ENCODE data around the gene ADNP.

The ADNP gene

GRCh38 chr20:50874111-50874757 is 57.0 kb downstream of the ADNP start:
- no peak for DNase-seq (ENCODE audit: low read depth in 2 of 2)

GRCh38 chr20:50873585-50873984 is 57.7 kb downstream of the ADNP start:
- DNase-seq (ENCODE audit: low read depth in 2 of 2): no peak

DNA sequence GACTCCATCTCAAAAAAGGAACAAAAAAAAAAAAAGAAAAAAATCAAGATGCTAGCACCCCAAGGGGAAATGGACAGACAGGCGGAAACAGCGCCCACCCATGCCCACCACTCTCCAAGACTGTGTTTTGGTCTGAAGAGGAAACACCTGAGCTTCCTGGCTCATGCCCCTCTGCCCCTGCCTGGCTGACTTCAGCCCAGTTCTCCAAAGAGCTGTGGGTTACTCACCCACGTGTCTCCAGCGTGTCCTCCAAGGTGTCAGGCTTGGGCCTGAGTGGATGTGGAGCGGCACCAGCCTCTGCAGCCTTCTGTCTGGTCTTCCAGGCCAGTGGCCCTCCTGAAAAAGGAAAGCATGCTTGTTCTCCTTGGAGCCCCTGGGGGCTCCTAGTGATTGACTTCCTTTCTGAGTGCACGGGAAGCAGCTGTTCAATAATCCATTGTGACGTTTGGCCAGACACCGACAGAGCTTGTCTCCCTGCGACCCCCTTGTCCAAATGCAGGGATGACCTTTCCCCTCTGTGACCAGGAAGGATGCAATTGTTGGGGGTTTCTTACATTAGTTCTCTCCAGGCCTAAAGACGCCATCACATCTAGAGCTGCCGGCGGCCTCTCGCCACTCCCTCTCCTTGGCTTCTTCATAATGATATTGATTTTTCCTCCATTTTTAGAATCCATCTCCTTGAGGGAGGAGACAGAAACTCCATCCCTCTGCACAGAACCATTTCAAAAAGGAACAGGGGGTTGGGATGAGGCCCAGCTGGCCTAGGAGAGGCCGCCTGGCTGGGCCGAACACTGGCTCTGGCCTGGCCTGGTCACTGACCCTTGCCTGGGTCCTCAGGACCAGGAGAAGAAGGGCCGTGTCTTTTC is 58.4 kb downstream of the ADNP start:
- DNase-seq (ENCODE audit: low read depth in 2 of 2): no peak

- no peak for DNase-seq (ENCODE audit: low read depth in 2 of 2)
Observed at GRCh38 chr20:50870561-50871161, 60.6 kb downstream of the ADNP start.

GRCh38 chr20:50868509-50869495 is 62.4 kb downstream of the ADNP start:
- no peak for DNase-seq (ENCODE audit: low read depth in 2 of 2)

- DNase-seq (ENCODE audit: low read depth in 2 of 2): no peak
Observed at GRCh38 chr20:50867805-50868204, 63.4 kb downstream of the ADNP start.

- DNase-seq (ENCODE audit: low read depth in 2 of 2): no peak
Observed at GRCh38 chr20:50866831-50867230, 64.4 kb downstream of the ADNP start.

GRCh38 chr20:50866036-50866685 is 65.1 kb downstream of the ADNP start:
- DNase-seq (ENCODE audit: low read depth in 2 of 2): no peak

DNA sequence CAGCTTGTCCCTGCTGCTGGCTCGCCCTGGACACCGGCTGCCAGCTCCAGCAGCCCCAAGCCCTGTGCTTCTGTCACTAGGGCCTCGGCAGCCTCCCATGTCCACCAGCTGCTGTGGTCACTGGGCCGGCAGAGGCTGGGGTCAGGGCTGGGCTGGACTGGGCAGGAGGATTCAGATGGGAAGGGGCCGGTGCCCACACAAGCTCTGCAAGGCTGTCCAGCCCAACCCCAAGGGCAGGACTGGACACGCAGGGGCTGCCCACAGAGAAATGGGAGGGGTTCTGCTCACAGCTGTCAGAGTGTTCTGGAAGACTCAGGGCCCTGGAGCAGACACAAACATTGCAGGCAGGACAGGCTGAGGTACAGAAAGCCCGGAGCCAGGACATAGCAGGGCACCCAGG is 65.6 kb downstream of the ADNP start:
- DNase-seq (ENCODE audit: low read depth in 2 of 2): no peak

- no peak for DNase-seq (ENCODE audit: low read depth in 2 of 2)
Observed at GRCh38 chr20:50865114-50865513, 66.1 kb downstream of the ADNP start.

DNA sequence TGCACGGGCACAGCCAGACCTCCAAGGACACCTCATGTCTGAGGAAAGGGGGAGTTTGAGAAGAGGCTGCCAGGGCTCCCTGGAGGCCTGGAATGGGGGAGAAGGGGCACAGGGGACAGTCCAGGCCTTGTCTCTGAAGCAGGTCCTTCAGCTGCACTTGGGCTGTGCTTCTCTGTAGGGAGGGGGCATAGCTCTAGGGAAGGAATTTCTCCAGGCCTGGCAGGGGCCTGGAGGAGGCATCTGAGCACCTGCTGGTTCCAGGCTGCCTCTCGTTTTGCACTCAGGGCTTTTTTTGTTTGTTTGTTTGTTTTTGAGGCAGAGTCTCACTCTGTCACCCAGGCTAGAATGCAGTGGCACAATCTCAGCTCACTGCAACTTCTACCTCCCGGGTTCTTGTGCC is 68.7 kb downstream of the ADNP start:
- DNase-seq (ENCODE audit: low read depth in 2 of 2): no peak

DNA sequence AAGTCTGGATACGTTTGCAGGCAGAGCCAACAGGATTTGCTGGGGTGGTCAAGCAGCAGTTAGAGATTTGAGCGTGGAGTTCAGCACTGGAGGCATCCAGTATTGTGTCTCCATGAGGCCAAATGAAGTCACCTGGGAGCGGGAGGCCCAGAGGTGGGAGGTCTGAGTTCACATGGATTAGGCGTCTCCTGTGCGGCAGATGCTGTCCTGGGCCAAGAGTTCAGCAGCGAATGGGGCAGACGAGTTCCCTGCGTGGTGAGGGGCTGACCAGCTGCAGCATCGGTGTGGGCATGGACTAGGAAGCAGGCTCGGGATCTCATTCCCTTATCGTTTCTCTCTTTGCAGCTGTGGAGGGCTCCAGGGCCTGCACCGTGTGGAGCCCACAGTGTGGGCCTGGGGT is 70.2 kb downstream of the ADNP start:
- DNase-seq (ENCODE audit: low read depth in 2 of 2): no peak

DNA sequence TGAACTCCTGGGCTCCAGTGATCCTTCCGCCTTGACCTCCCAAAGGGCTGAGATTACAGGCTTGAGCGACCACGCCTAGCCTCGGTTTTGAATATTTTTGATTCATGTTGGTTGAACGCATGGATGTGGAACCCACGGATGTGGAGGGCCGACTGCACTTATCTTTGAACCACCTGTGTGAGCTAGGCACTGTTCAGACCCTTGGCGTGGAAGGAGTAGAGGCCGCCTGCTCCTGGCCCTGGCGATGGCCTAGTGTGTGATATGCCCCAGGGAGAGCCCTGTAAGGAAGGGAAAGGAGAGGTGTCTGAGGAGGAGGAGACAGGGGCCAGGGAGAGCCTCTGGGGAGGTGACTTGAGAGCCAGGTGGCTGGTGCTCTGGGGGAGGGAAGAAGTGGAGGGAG is 72.1 kb downstream of the ADNP start:
- no peak for DNase-seq (ENCODE audit: low read depth in 2 of 2)

- no peak for DNase-seq (ENCODE audit: low read depth in 2 of 2)
Observed at GRCh38 chr20:50858525-50858924, 72.7 kb downstream of the ADNP start.

DNA sequence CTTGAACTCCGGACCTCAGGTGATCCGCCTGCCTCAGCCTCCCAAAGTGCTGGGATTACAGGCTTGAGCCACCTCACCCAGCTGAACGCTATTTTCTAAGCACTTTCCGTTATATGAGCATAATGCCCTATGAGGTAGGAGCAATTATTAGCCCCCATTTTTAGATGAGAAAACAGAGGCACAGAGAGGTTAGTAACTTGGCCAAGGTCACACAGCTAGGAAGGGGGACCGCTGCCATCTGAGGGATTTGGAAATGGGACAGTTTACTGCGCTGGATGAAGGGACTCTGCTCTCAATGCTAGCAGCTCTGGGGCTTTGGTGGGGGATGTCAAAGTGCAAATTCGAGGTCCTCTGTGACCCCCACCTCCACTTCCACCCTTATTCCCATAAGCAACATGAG is 73.9 kb downstream of the ADNP start:
- no peak for DNase-seq (ENCODE audit: low read depth in 2 of 2)

DNA sequence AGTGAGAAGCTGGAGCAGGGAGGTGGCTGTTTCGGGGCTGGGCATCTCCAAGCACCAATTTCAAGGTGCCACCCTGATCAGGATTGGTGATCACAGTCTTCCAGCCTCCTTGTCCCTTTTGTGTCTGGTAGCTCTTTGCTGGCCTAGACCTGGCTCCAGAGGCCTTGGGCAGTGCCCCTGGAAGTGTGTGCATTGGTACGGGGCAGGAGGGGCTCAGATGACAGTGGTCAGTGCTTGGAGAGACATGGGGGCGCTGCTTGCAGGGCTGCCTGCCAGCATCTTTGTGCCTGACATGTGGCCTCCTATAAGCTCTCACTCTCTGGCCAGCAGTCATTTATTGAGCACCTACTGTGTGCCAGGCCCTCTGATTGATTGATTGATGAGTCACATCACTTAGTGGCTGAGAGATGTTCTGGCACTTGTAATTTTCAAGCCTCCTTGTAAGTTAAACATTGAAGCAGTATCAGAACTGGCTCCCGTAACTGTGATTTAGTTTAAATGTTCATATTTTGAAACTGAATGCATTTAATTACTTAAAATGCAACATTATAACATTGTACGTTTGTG is 74.7 kb downstream of the ADNP start:
- no peak for DNase-seq (ENCODE audit: low read depth in 2 of 2)

GRCh38 chr20:50855498-50856474 is 75.5 kb downstream of the ADNP start:
- no peak for DNase-seq (ENCODE audit: low read depth in 2 of 2)

- no peak for DNase-seq (ENCODE audit: low read depth in 2 of 2)
Observed at GRCh38 chr20:50854506-50855249, 76.6 kb downstream of the ADNP start.

GRCh38 chr20:50852085-50852484 is 79.2 kb downstream of the ADNP start:
- no peak for DNase-seq (ENCODE audit: low read depth in 2 of 2)
